GM19372 (cell line): ENCODE results near the gene NOS1.
"Not testable (repeated sequence)": the region's sequence is repeated elsewhere in the genome, so short reads cannot be mapped to it uniquely, and the experiment has no call there.

Experiments used
- ATAC-seq: cut with Tn5 transposase; IDR thresholded peaks from one replicate; pipeline ENCODE4 v1.9.1; 2021; ENCODE audit warnings: mild to moderate bottlenecking, low read depth, moderate library complexity; ENCODE audit not compliant: unreplicated experiment

Gene NOS1

DNA sequence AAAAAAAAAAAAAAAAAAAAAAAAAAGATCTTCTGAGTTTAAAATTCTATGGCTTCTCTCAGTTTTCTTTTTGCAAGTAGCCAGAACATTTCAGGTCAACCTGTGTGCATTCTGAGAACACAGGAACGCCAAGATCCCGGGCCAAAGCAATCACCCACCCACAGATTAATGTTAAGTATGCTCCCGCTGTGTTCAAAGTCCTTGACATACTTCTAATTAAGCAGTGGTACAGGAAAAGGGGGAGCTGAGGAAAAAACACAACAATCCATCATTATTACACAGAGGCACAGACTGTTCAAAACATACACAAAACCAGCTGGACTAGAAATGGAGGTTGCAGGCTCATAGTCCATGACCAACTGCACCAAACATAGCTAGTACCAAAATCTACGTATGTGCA is 174.0 kb downstream of the NOS1 start:
- ATAC-seq = no peak

DNA sequence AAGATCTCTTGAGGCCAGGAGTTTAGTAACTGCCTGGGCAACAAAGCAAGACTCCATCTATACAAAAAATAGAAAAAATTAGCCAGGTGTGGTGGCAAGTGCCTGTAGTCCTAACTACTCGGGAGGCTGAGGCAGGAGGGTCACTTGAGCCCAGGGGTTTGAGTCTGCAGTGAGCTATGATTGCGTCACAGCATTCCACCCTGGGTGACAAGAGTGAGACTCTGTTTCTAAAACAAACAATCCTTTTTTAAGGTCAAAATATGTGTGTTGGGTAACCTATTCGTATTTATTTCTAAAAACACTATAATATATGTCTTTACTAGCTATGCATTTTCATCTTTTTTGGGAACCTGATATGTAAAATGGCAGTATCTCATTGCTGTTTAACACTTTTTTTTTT is 178.6 kb downstream of the NOS1 start:
- no peak for ATAC-seq

DNA sequence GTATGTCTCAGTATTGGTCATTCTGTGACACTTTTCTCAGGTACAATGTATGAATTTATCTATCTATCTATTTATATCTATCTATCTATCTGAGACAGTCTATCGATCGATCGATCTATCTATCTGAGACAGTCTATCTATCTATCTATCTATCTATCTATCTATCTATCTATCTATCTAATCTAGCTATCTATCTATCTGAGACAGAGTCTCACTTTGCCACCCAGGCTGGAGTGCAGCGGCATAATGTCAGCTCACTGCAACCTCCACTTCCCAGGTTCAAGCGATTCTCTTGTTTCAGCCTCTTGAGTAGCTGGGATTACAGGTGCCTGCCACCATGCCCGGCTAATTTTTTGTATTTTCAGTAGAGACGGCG is 180.0 kb downstream of the NOS1 start:
- ATAC-seq = not testable (repeated sequence)

DNA sequence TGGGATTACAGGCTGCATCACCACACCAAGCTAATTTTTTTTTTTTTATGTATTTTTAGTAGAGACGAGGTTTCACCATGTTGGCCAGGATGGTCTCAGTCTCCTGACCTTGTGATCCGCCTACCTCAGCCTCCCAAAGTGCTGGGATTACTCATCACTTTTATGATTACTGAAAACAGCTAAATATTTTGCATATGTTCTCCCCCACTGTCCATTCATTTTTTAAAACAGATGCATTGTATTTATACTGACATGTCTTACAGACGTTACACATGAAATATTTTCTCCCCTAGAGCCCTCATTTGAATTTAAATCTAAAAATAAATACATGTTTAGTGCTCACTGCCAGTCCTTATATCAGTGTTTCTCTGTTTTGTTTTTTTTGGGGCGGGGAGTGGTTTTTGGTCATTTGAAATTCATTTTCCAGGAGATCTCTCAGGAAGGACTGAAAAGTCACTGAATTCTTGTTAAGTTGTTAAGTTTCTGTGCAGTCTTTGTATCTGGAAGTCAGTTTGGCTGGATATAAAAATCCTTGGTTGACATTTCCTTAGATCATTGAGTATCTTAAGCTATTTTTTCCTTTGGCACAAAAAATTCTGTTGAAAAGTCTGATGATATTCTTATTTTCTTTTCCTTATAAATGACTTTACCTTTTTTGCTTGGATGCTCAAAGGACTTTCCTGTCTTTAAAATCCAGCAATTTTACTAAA is 180.5 kb downstream of the NOS1 start:
- ATAC-seq = no peak

DNA sequence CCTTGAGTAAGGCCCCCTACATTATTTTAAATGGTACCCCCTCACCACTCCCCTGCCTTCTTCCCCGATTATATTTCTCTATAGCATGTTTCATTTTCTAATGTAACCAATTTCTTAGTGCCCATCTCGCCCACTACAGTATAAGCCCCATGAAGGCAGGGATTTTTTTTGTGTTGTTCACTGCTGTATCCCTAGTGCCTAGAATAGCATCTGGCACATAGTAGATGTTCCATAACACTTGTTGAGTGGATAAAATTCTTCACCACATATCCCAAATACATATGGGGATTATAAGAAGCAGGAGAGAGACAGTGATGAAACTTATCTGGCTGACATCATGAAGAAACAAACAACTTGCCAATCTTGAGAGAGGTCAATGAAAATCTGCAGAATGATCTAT is 182.7 kb downstream of the NOS1 start:
- ATAC-seq = no peak

DNA sequence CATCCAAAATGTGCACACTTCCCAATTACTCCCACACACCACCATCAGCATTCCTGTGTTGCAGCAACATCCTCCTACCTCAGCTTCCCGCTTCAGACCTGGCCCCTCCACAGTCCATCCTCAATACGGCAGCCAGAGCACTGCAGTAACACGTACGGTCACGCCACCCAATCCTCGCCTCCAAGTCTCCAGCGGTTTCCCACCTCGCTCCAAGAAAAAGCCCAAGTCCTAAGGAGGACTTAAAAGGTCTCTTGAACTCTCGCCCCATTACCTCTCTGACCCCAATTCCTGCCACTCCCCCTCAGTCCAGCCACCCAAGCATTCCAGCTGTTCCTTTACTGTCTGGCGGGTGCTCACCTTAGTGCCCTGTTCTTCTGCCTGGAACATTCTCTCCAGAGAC is 183.1 kb downstream of the NOS1 start:
- ATAC-seq = no peak

DNA sequence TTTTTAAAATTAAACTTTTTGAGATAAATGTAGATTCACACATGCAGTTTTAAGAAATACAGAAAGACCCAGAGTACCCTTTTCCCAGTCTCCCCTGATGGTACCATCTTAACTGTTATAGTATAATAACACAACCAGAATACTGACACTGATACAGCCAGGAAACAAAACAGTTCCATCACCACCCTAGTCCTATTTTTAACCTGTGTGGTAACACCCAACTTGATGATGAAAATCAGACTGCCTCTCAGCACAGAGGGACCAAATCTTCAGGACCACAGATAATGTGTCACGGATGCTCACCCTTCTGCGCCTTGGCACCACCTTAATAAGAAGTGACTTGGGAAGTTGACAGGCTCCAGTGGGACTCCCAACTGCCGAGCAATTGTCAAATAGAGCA is 189.3 kb downstream of the NOS1 start:
- ATAC-seq = no peak

DNA sequence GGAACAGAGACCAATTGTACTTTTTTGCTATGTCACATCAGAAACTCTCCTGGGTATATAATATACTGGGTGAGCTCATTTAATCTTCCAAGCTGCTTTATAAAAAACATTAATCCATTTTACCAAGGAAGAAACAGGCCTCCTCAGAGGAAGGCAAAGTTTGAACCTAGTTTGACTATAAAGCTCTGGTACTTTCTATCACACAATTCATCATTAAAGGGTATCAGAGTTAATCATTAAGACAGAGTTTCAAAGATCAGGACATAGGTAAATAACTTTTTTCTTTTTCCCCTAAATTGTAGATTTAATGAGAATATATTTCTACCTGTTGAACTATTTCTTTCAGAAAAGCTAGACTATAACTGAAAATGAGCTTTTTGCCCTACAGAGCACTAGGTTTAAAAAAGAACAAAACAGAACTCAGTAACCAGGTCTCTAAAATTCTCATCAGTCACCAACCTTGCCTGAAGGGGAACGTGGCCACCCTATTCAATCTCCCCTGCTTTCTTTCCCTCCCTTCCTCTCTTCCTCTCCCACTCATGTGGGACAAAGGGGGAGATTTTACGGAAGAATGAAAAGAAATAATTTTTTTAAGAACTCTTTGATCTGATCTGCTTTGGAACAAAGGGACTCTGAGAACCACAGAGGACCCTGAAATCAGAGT is 189.8 kb downstream of the NOS1 start:
- no peak for ATAC-seq

DNA sequence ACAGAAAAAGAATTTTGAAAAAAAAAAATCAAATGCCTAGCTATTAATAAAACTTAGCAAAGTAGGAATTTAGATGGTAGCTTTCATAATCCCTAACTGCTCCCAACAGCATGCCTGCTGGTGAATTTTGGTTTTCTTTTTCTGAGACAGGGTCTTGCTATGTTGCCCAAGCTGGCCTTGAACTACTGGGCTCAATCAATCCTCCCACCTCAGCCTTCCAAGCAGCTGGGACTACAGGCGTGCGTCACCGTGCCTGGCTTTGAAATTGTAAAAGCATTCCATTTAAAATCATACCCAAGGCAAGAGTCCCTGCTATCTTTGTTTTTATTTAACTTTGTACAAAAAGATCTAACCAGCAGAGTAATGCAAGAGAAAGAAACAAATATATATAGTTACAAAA is 191.9 kb downstream of the NOS1 start:
- no peak for ATAC-seq

DNA sequence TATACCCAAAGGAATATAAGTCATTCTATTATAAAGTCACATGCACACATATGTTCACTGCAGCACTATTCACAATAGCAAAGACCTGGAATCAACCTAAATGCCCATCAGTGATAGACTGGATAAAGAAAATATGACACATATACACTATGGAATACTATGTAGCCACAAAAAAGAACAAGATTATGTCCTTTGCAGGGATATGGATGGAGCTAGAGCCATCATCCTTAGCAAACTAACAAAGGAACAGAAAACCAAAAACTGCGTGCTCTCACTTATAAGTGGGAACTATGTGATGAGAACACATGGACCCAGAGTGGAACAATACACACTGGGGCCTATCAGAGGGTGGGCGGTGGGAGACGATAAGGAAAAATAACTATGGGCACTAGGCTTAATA is 192.4 kb downstream of the NOS1 start:
- ATAC-seq = no peak

DNA sequence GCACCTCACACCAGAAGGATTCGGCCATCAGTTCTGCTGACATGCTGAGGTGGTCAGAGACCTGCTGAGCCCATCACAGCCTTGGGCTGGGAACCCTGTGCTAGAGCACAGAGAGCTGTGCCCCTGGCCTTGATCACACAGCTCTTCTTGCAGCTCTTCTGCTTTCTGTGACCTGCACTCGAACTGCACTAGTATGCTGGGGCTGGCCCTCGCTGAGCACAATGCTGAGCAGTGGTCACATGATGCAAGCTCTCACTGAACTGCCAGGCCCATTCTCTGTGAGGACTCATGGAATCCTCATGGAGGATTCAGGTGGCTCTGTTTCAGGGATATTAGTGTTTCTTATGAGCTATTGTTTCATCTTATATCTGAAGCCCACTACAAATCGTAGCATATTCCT is 193.7 kb downstream of the NOS1 start:
- no peak for ATAC-seq

DNA sequence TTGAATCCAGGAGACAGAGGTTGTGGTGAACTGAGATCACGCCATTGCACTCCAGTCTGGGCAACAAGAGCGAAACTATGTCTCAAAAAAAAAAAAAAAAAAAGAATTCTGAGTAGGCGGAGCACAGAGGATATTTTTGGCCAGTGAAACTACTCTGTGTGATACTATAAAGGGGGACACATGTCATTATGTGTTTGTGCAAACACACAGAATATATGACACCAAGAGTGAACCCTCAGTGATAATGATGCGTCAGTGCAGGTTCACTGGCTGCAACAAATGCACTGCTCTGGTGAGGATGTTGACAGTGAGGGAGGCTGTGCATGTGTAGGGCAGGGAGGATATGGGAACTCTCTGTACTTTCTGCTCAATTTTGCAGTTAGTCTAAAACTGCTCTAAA is 195.3 kb downstream of the NOS1 start:
- ATAC-seq = no peak

DNA sequence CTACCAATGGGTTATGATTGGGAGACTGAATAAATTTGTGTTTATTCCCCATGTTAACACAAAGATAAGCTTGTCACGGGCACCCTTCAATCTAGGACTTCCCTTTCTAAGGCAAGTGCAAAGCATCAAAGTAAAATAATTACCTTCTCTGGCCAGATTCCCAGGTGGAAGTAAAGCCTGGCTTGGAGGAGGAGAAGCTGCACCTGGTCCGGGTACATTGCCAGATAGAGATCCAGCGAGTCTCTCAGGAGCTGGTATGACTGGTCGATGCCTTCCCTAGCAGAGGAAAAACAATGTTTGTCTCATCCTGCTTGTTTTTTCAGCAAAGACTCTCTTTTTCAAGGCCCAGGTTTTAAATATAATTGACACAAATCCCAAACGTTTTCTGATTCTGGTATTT is 196.1 kb downstream of the NOS1 start:
- no peak for ATAC-seq

DNA sequence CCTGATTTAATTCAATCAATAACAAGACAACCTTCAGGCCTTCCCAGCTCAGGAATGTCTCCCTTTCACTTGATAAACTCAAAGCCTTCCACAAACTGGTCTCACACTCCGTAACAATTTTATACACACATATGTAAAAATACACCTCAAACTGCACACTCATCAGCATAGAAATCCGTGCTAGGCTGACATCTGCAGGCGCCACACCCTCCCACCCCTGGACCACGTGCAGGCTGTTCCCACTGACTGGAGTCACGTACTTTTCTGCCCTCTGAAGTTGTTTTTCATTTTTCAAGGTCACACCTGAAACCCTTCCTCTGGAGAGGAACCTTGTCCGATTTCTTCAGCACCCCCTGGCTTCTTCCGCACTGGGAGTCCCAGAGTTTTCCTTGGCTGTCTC is 198.8 kb downstream of the NOS1 start:
- ATAC-seq = no peak

DNA sequence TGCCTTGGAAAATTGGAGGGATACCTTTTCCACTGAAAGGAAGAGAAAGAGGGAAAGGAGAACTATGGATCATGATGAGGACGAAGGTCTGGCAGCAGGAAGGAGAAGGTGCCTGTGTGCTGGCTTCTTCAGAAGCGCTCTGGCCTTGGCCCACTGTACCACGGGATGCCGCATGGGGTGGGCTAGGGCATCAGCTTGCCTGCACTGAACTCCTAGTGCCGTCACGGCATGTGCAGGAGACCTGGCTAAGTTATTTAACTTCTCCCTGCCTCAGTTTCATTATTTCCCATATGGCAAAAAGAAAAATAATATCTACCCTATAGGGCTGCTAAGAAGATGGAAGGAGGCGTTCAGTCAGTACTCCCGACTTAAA is 199.3 kb downstream of the NOS1 start:
- no peak for ATAC-seq

DNA sequence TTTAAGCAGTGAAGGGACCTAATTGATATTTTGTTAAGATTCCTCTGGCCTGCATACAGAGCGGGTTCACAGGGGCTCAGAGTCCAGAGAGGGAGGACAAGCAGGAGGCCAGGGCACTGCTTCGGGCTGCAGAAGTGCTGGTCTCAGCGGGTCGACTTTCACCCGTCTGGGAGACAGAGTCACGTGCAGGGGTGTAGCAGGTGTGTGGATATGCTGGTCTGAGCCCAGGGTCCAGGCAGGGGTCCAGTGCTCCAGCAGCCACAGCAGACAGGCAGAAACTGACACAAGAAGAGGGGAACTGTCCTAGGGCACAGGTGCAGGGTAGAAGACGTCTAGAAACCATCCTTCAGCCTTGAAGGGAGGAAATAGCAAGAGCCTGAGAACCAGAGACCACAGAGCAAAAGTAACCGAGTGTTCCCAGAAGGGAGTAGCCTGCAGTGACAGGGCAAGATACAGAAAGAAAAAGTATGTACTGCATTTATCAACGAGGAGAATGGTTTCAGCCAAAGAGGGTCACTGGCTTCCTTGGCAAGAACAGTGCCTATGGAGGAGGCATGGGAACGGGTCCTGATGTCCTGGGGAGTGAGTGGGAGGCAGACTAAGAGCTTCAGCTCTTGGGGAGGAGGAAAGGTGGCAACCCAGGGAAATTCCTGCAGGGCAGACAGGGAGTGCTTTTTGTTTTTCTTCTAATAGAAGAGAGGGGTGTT is 199.8 kb downstream of the NOS1 start:
- ATAC-seq = no peak

DNA sequence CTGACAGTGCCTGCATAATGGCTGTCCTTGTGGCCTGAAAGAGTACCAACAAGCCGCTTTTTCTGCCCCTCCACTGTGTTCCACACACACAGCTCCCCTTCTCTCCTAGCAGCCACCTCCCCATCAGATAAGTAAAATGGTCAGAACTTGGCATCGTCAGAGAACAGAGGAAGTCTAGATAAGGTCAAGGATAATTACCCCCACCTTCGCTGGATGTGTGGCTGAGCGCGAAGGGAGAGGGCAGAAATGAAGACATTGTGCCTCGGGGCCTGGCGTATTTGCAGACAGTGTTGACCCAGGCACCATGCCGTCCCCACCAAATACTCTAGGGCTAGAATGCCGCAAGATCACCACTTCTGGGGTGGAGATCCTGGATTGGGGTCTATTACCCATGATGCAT is 201.8 kb downstream of the NOS1 start:
- no peak for ATAC-seq

DNA sequence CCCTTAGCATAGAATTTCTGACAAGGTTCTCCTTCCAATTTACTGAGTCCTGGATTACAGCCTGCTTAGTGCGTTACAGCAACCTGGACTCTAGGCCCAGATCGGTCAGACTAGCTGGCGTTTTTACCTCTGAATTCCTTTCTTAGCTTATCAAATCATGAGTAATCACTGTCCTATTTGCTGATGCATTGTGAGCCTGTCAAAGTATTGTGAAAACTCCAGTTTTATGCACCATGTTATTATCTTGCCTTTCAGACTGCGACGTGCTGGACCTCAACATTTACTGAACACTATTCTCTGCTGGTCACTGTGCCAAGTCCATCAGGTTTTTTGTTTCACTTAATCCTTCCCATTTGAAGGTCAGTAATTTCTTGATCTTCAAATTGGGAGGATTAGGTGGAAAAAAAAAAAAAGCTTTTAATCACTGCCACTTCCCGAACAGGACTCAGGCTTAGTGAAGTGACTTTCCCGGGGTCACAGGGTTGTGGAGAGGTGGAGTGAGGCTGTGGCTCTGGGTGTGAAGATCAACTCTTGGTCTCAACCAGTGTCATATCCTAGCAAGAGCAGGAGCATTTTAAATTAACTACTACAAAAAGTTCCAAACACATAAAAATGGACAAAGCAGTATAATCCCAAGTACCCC is 202.4 kb downstream of the NOS1 start:
- ATAC-seq = no peak
